T-helper 1 cell treated with Interleukin-12 subunit alpha and Interleukin-12 subunit beta and Interleukin-4 antibody, amounts not matched to agents 30 ng/mL and 1 ng/mL, for 36 hours (primary cell): ENCODE results near the gene CMPK1. TPM values are rescaled to one million over a fixed set of nuclear protein-coding genes. Genes with fewer than 3 reads are reported as not detected.

Source experiments
- intact Hi-C: fragments of 100-400 bp; cut with micrococcal nuclease; formaldehyde crosslinking; loops from one replicate; pipeline ENCODE4 v1.15.1; 2024
- total RNA-seq: library from RNA; stranded (reverse); gene quantifications from 2 replicates; pipeline ENCODE4 v1.2.3, GENCODE V29; 2022

CMPK1 gene
- total RNA-seq, 1 donor from 2014 or later: 98.2 TPM

- intact Hi-C loops: no loop called here
These were observed 84.5 kb downstream of the CMPK1 start for GRCh38 chr1:47418122-47418521.

GRCh38 chr1:47418681-47419325 lies 85.2 kb downstream of the CMPK1 start:
- intact Hi-C loops: no loop called here

GRCh38 chr1:47420547-47420946 lies 87.0 kb downstream of the CMPK1 start:
- intact Hi-C loops: no loop called here

- intact Hi-C loops: loop anchor here (1.0 kb wide), 1 partner anchor 231 kb away; no protein-coding TSS in a partner anchor
These were observed 90.3 kb downstream of the CMPK1 start for GRCh38 chr1:47423872-47424271.

GRCh38 chr1:47424336-47424982 lies 90.9 kb downstream of the CMPK1 start:
- intact Hi-C loops: loop anchor here (1.0 kb wide), 1 partner anchor 231 kb away; no protein-coding TSS in a partner anchor

Other genes with a start within 250 kb of the CMPK1 start
- not detected in 2 replicates for gene CYP4A22, start 196.3 kb upstream of the CMPK1 start, total RNA-seq
- not detected in 2 replicates for gene PDZK1IP1, start 143.8 kb upstream of the CMPK1 start, total RNA-seq
- gene TAL1, start 101.6 kb upstream of the CMPK1 start, total RNA-seq: not detected in 2 replicates
- gene STIL, start 19.6 kb upstream of the CMPK1 start, total RNA-seq: 28.4 and 32.0 TPM in 2 replicates
- not detected in 2 replicates for gene FOXE3, start 82.5 kb downstream of the CMPK1 start, total RNA-seq
- 0.20 and 0.27 TPM in 2 replicates for gene FOXD2, start 104.3 kb downstream of the CMPK1 start, total RNA-seq